ENCODE results near the gene NCAPD2.

DNA sequence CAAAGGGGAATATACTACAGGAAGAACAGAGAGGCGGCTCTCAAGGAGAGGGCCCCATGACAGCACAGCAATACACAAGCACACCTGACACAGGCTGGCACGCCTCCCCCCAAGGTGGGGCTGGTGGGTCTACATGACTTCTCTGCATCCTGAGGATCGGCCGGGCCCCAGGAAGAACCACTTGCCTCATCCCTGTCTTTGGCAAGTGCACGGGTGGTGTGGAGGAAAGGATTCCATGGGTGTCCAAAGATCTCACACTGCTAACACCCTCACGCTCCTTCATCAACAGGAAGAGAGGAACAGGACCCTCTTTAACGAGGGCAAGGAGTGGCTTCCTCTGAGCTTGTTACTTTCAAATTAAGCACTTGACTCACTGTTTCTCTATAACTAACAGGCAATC is 30.7 kb upstream of the NCAPD2 start:
- TF ChIP-seq, protein P1, sequence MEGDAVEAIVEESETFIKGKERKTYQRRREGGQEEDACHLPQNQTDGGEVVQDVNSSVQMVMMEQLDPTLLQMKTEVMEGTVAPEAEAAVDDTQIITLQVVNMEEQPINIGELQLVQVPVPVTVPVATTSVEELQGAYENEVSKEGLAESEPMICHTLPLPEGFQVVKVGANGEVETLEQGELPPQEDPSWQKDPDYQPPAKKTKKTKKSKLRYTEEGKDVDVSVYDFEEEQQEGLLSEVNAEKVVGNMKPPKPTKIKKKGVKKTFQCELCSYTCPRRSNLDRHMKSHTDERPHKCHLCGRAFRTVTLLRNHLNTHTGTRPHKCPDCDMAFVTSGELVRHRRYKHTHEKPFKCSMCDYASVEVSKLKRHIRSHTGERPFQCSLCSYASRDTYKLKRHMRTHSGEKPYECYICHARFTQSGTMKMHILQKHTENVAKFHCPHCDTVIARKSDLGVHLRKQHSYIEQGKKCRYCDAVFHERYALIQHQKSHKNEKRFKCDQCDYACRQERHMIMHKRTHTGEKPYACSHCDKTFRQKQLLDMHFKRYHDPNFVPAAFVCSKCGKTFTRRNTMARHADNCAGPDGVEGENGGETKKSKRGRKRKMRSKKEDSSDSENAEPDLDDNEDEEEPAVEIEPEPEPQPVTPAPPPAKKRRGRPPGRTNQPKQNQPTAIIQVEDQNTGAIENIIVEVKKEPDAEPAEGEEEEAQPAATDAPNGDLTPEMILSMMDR (optimal IDR thresholded peaks at IDR 0.05 in 1 of 3, IDR thresholded peaks at IDR 0.05 in 1 of 3, conservative IDR thresholded peaks at IDR 0.05 in 1 of 3; ENCODE audit: extremely low read depth in 1 of 3, insufficient read depth in 2 of 3, low read length in 3 of 3): no peak
- TF ChIP-seq EZH2 (IDR thresholded peaks at IDR 0.05; ENCODE audit: low read length): no peak
